ENCODE data around the gene SRPK2. TPM values are rescaled to one million over a fixed set of nuclear protein-coding genes. Genes with fewer than 3 reads are reported as not detected.

The SRPK2 gene
- polyA plus RNA-seq, 1 of the 3 experiments (the other 2 are of a cell fraction): 15.4 TPM

DNA sequence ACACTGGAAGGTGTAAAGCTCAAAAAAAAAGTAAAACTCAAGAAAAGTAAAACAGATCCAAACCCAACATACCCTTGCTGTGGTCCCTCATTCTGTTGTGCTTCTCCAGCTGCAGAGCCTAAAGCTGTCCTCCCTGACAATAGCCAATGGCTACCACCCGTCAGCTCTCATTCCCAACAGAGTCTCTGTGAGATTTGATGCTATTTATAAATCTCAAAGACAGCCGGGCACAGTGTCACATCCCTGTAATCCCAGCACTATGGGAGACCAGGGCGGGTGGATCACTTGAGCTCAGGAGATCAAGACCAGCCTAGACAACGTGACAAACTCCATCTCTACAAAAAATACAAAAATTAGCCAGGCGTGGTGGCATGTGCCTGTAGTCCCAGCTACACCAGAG, 258.7 kb downstream of the SRPK2 start:
- Histone ChIP-seq H3K9me3 (no peaks in the 10 kb centered on the region), H4K20me1 (ENCODE audit: insufficient read depth) (peaks cover 11% of the 10 kb centered on the region; the same call in 1 of the 2 replicates), H3K9me2 (no peaks in the 10 kb centered on the region)

More for the DNA sequence above, 258.7 kb downstream of the SRPK2 start:
- DNase-seq: no peak
- Histone ChIP-seq H3K27me3 (ENCODE audit: insufficient read depth) (no peaks in the 10 kb centered on the region), H3K27ac (ENCODE audit: low read depth in 2 of 2, low read length in 1 of 2) (no peak overlapping the region), H3K4me3 (ENCODE audit: low read depth in 2 of 2, low read length in 1 of 2) (no peak overlapping the region), H3K4me1 (ENCODE audit: control insufficient read depth in 1 of 2, insufficient read depth in 2 of 2, low read depth in 1 of 2, low read length in 1 of 2) (peaks cover 0 to 10% of the 10 kb centered on the region in 2 experiments; a peak in 1 of 4 replicates), H3K9ac (no peak overlapping the region), H3F3A (replicated peaks; ENCODE audit: insufficient read depth) (no peaks in the 10 kb centered on the region), H3K4me2 (no peak overlapping the region), H3K79me2 (ENCODE audit: insufficient read depth) (peaks cover 32% of the 10 kb centered on the region), H3K36me3 (replicated peaks in 1 of 2; ENCODE audit: control insufficient read depth in 1 of 2, insufficient read depth in 2 of 2, low read length in 1 of 2) (peaks cover 21 to 42% of the 10 kb centered on the region in 2 experiments), H2AFZ (ENCODE audit: low read depth) (no peak overlapping the region)
- WGBS (ENCODE audit: low lambda C conversion rate): 97% methylated on average over 5 of the region's 5 CpGs
- CTCF ChIA-PET: interaction anchor here (0.7 to 1.4 kb wide), 3 partner anchors 10 to 899 kb away, joined by 3 to 4 read pairs (median 3); no protein-coding TSS in a partner anchor
- TF ChIP-seq TEAD4 (IDR thresholded peaks at IDR 0.05; ENCODE audit: borderline replicate concordance, insufficient read depth): no peak
- no peak for TF ChIP-seq POLR2AphosphoS5 (IDR thresholded peaks at IDR 0.05; ENCODE audit: low read depth, low read length)
- no peak for TF ChIP-seq FOXJ3 (CRISPR knock-in tag; IDR thresholded peaks at IDR 0.05)
- no peak for TF ChIP-seq RAD21 (IDR thresholded peaks at IDR 0.05; ENCODE audit: low read length)
- TF ChIP-seq, protein P1, sequence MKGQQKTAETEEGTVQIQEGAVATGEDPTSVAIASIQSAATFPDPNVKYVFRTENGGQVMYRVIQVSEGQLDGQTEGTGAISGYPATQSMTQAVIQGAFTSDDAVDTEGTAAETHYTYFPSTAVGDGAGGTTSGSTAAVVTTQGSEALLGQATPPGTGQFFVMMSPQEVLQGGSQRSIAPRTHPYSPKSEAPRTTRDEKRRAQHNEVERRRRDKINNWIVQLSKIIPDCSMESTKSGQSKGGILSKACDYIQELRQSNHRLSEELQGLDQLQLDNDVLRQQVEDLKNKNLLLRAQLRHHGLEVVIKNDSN (IDR thresholded peaks at IDR 0.05; ENCODE audit: borderline replicate concordance, low read depth): no peak
- TF ChIP-seq CHD2 (IDR thresholded peaks at IDR 0.05; ENCODE audit: low read length, partially characterized antibody): no peak
- TF ChIP-seq TCF12 (IDR thresholded peaks at IDR 0.05): no peak
- TF ChIP-seq EZH2phosphoT487 (IDR thresholded peaks at IDR 0.05; ENCODE audit: borderline replicate concordance, low read depth): no peak
- TF ChIP-seq, protein P2, sequence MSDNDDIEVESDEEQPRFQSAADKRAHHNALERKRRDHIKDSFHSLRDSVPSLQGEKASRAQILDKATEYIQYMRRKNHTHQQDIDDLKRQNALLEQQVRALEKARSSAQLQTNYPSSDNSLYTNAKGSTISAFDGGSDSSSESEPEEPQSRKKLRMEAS (IDR thresholded peaks at IDR 0.05; ENCODE audit: low read depth): no peak
- TF ChIP-seq, protein P3, sequence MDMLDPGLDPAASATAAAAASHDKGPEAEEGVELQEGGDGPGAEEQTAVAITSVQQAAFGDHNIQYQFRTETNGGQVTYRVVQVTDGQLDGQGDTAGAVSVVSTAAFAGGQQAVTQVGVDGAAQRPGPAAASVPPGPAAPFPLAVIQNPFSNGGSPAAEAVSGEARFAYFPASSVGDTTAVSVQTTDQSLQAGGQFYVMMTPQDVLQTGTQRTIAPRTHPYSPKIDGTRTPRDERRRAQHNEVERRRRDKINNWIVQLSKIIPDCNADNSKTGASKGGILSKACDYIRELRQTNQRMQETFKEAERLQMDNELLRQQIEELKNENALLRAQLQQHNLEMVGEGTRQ (IDR thresholded peaks at IDR 0.05; ENCODE audit: borderline replicate concordance, low read depth, low read length): no peak
- TF ChIP-seq MEF2A (IDR thresholded peaks at IDR 0.05; ENCODE audit: borderline replicate concordance, low read depth): no peak
- TF ChIP-seq MXI1 (IDR thresholded peaks at IDR 0.05; ENCODE audit: low read depth, low read length): no peak
- TF ChIP-seq, protein P4, sequence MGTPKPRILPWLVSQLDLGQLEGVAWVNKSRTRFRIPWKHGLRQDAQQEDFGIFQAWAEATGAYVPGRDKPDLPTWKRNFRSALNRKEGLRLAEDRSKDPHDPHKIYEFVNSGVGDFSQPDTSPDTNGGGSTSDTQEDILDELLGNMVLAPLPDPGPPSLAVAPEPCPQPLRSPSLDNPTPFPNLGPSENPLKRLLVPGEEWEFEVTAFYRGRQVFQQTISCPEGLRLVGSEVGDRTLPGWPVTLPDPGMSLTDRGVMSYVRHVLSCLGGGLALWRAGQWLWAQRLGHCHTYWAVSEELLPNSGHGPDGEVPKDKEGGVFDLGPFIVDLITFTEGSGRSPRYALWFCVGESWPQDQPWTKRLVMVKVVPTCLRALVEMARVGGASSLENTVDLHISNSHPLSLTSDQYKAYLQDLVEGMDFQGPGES (IDR thresholded peaks at IDR 0.05; ENCODE audit: low read depth, low read length): no peak
- no peak for TF ChIP-seq RFX5 (IDR thresholded peaks at IDR 0.05; ENCODE audit: low read length)
- TF ChIP-seq GABPA (IDR thresholded peaks at IDR 0.05; ENCODE audit: low read depth): no peak
- no peak for TF ChIP-seq EP300 (IDR thresholded peaks at IDR 0.05; ENCODE audit: borderline replicate concordance in 1 of 2, low read depth in 1 of 2, low read length in 1 of 2)
- TF ChIP-seq, protein P5, sequence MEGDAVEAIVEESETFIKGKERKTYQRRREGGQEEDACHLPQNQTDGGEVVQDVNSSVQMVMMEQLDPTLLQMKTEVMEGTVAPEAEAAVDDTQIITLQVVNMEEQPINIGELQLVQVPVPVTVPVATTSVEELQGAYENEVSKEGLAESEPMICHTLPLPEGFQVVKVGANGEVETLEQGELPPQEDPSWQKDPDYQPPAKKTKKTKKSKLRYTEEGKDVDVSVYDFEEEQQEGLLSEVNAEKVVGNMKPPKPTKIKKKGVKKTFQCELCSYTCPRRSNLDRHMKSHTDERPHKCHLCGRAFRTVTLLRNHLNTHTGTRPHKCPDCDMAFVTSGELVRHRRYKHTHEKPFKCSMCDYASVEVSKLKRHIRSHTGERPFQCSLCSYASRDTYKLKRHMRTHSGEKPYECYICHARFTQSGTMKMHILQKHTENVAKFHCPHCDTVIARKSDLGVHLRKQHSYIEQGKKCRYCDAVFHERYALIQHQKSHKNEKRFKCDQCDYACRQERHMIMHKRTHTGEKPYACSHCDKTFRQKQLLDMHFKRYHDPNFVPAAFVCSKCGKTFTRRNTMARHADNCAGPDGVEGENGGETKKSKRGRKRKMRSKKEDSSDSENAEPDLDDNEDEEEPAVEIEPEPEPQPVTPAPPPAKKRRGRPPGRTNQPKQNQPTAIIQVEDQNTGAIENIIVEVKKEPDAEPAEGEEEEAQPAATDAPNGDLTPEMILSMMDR (IDR thresholded peaks at IDR 0.05): no peak
- no peak for TF ChIP-seq NRF1 (IDR thresholded peaks at IDR 0.05; ENCODE audit: low read depth, low read length)
- POLR2A ChIA-PET: interaction anchor here (1.1 kb wide), 1 partner anchor 79 kb away, joined by 3 read pairs; no protein-coding TSS in a partner anchor

All from SK-N-SH (cell line).